ENCODE results near the gene RNPEPL1.

GRCh38 chr2:240604939-240605716 is 36.8 kb downstream of the RNPEPL1 start:
- TF ChIP-seq POLR2A (IDR thresholded peaks at IDR 0.05; ENCODE audit: low read depth, low read length) (no peak), PAX5 (IDR thresholded peaks at IDR 0.05; ENCODE audit: insufficient read depth, low read length, severe bottlenecking) (no peak), POLR2AphosphoS5 (IDR thresholded peaks at IDR 0.05; ENCODE audit: low read depth, low read length) (no peak), TAF1 (IDR thresholded peaks at IDR 0.05; ENCODE audit: low read depth, low read length) (no peak)
